NCI-H69 (cell line): ENCODE measurements around the gene AGBL3.

Experiments used
- DNase-seq: peaks from one replicate; lab custom pipeline; 2025; lab: John Stamatoyannopoulos, UW

The AGBL3 gene

GRCh38 chr7:135147899-135148721, 161.8 kb downstream of the AGBL3 start, which contains the start of gene TMEM140:
TSS of gene TMEM140 (plus strand) at chr7:135148072. CDS start at chr7:135164442, 16,370 bp downstream.
- peak; percentile 36 for DNase-seq

GRCh38 chr7:135150072-135150782, 163.9 kb downstream of the AGBL3 start:
- DNase-seq: no peak

GRCh38 chr7:135151132-135151531, 164.8 kb downstream of the AGBL3 start:
- DNase-seq: no peak

- no peak for DNase-seq
These were observed 165.2 kb downstream of the AGBL3 start for GRCh38 chr7:135151533-135151932.

- no peak for DNase-seq
These were observed 166.1 kb downstream of the AGBL3 start for GRCh38 chr7:135152442-135152841.

- DNase-seq: no peak
These were observed 168.4 kb downstream of the AGBL3 start for GRCh38 chr7:135154734-135155133.

- DNase-seq: no peak
These were observed 170.0 kb downstream of the AGBL3 start for GRCh38 chr7:135156290-135156689.

GRCh38 chr7:135158141-135158655, 171.9 kb downstream of the AGBL3 start:
- no peak for DNase-seq

GRCh38 chr7:135158874-135159273, 172.6 kb downstream of the AGBL3 start:
- no peak for DNase-seq

- DNase-seq: no peak
These were observed 173.2 kb downstream of the AGBL3 start for GRCh38 chr7:135159359-135160085.

GRCh38 chr7:135160098-135160857, 174.0 kb downstream of the AGBL3 start:
- DNase-seq: no peak

GRCh38 chr7:135160858-135161653, 174.7 kb downstream of the AGBL3 start:
- DNase-seq: no peak

- no peak for DNase-seq
These were observed 175.4 kb downstream of the AGBL3 start for GRCh38 chr7:135161669-135162068.

- DNase-seq: no peak
These were observed 176.2 kb downstream of the AGBL3 start for GRCh38 chr7:135162382-135163001.

GRCh38 chr7:135164357-135165061, 178.2 kb downstream of the AGBL3 start:
- DNase-seq: no peak

GRCh38 chr7:135165862-135166261, 179.6 kb downstream of the AGBL3 start:
- no peak for DNase-seq

GRCh38 chr7:135166338-135166990, 180.2 kb downstream of the AGBL3 start:
- DNase-seq: no peak

GRCh38 chr7:135167365-135167917, 181.1 kb downstream of the AGBL3 start:
- no peak for DNase-seq

GRCh38 chr7:135168001-135168400, 181.7 kb downstream of the AGBL3 start:
- DNase-seq: no peak
